Immature natural killer cell (primary cell): Measurements from ENCODE around the gene PCDHGC3. TPM values are rescaled to one million over a fixed set of nuclear protein-coding genes. Genes with fewer than 3 reads are reported as not detected.
"Not testable (repeated sequence)": the region's sequence is repeated elsewhere in the genome, so short reads cannot be mapped to it uniquely, and the experiment has no call there.

Experiments
- DNase-seq, 3 donors: peaks; one replicate each; pipeline ENCODE4 v3.0.0; 2022; ENCODE audit warnings: mixed read lengths in 1 of 3
- H3K27ac Mint-ChIP-seq, 6 donors: one replicate each; pipeline ENCODE4 v1.8.0; 2020; ENCODE audit warnings: mixed read lengths in 6 of 6, mild to moderate bottlenecking in 5 of 6, inconsistent platforms in 4 of 6, moderate library complexity in 3 of 6
- H3K27me3 Mint-ChIP-seq, 3 donors: one replicate each; pipeline ENCODE4 v1.8.0; 2020 to 2021; ENCODE audit warnings: low read depth in 3 of 3, mild to moderate bottlenecking in 3 of 3, mixed read lengths in 3 of 3, moderate library complexity in 3 of 3, inconsistent platforms in 1 of 3
- H3K36me3 Mint-ChIP-seq, 3 donors: one replicate each; pipeline ENCODE4 v1.8.0; 2020; ENCODE audit warnings: mixed read lengths in 3 of 3, inconsistent platforms in 2 of 3, mild to moderate bottlenecking in 2 of 3
- H3K4me1 Mint-ChIP-seq, 2 donors: one replicate each; pipeline ENCODE4 v1.8.0; 2020; ENCODE audit warnings: inconsistent platforms in 2 of 2, mild to moderate bottlenecking in 2 of 2, mixed read lengths in 2 of 2, moderate library complexity in 1 of 2
- H3K4me3 Mint-ChIP-seq, 5 donors: one replicate each; pipeline ENCODE4 v1.8.0; 2020; ENCODE audit warnings: mild to moderate bottlenecking in 5 of 5, mixed read lengths in 5 of 5, inconsistent platforms in 3 of 5, moderate library complexity in 3 of 5
- H3K9me3 Mint-ChIP-seq, 6 donors: one replicate each; pipeline ENCODE4 v1.8.0; 2020; ENCODE audit warnings: mild to moderate bottlenecking in 6 of 6, mixed read lengths in 6 of 6, inconsistent platforms in 4 of 6, moderate library complexity in 3 of 6
- polyA plus RNA-seq, 3 donors: library from polyadenylated mRNA; unstranded; fragments of 300-500 nt; fragmentation: Illumina TruSeq; gene quantifications; one replicate each; pipeline ENCODE4 v1.2.3, GENCODE V29; 2021

PCDHGC3 gene
- polyA plus RNA-seq = 1 to 10 TPM in 1 of 3 donors, under 1 TPM in 2; 0.63 to 1.3 (median 0.77) TPM

- no peaks in the 10 kb centered on the region for H3K36me3 Mint-ChIP-seq
- peaks cover 19 to 20% of the 10 kb centered on the region in 2 donors for H3K4me1 Mint-ChIP-seq
- no peak within 1 kb of the TSS for H3K27ac Mint-ChIP-seq
- H3K9me3 Mint-ChIP-seq = no peaks in the 10 kb centered on the region
- DNase-seq = peak in 2 of 3 donors; percentile 3 to 12
- peaks cover 13 to 35% (median 25%) of the 10 kb centered on the region in 3 donors for H3K27me3 Mint-ChIP-seq
- H3K4me3 Mint-ChIP-seq = peak within 1 kb of the TSS; percentile 64 to 88 (median 71)
Observed at GRCh38 chr5:141475625-141476131, at the start of gene PCDHGC3. Gene PCDHGC3, plus strand, starts transcription at chr5:141475966. Its CDS starts 151 bp downstream, at chr5:141476117.

GRCh38 chr5:141427783-141428426 lies 47.9 kb upstream of the PCDHGC3 start:
- H3K9me3 Mint-ChIP-seq = peaks cover 10 to 35% (median 24%) of the 10 kb centered on the region in 6 donors
- peaks cover 18 to 22% of the 10 kb centered on the region in 2 donors for H3K4me1 Mint-ChIP-seq
- no peak overlapping the region for H3K4me3 Mint-ChIP-seq
- DNase-seq = no peak
- H3K27me3 Mint-ChIP-seq = peaks cover 33 to 45% (median 35%) of the 10 kb centered on the region in 3 donors
- H3K27ac Mint-ChIP-seq = no peak overlapping the region
- peaks cover 5 to 14% (median 8%) of the 10 kb centered on the region in 3 donors for H3K36me3 Mint-ChIP-seq

GRCh38 chr5:141430332-141431113 lies 45.2 kb upstream of the PCDHGC3 start, which contains the start of gene PCDHGA12:
Gene PCDHGA12, plus strand, starts transcription at chr5:141430507. Its CDS starts 253 bp downstream, at chr5:141430760.
- H3K27ac Mint-ChIP-seq = peak within 1 kb of the TSS in 3 of 6 donors; percentile 32 to 63 (median 57)
- H3K9me3 Mint-ChIP-seq = peaks cover 12 to 40% (median 27%) of the 10 kb centered on the region in 6 donors
- peaks cover 19 to 22% of the 10 kb centered on the region in 2 donors for H3K4me1 Mint-ChIP-seq
- H3K36me3 Mint-ChIP-seq = peaks cover 5 to 14% (median 11%) of the 10 kb centered on the region in 3 donors
- peak within 1 kb of the TSS; percentile 72 to 89 (median 78) for H3K4me3 Mint-ChIP-seq
- DNase-seq = peak in 2 of 3 donors; percentile 22 to 42
- H3K27me3 Mint-ChIP-seq = peaks cover 32 to 49% (median 36%) of the 10 kb centered on the region in 3 donors

GRCh38 chr5:141431286-141431685 lies 44.5 kb upstream of the PCDHGC3 start:
- Mint-ChIP-seq H3K27me3 (peaks cover 32 to 45% (median 36%) of the 10 kb centered on the region in 3 donors), H3K27ac (peak overlapping the region in 1 of 6 donors; percentile 57), H3K9me3 (peaks cover 12 to 40% (median 27%) of the 10 kb centered on the region in 6 donors), H3K36me3 (peaks cover 5 to 14% (median 11%) of the 10 kb centered on the region in 3 donors), H3K4me3 (peak overlapping the region; percentile 72 to 89 (median 78)), H3K4me1 (peaks cover 19 to 22% of the 10 kb centered on the region in 2 donors)
- peak in 1 of 3 donors; percentile 12 for DNase-seq

GRCh38 chr5:141432308-141432707 lies 43.5 kb upstream of the PCDHGC3 start:
- H3K9me3 Mint-ChIP-seq = peaks cover 12 to 34% (median 27%) of the 10 kb centered on the region in 6 donors
- DNase-seq, H3K27ac Mint-ChIP-seq: not testable (repeated sequence)
- peak overlapping the region in 4 of 5 donors; percentile 48 to 84 (median 66) for H3K4me3 Mint-ChIP-seq
- peaks cover 28 to 38% (median 36%) of the 10 kb centered on the region in 3 donors for H3K27me3 Mint-ChIP-seq
- peaks cover 5 to 14% (median 11%) of the 10 kb centered on the region in 3 donors for H3K36me3 Mint-ChIP-seq
- H3K4me1 Mint-ChIP-seq = peaks cover 19 to 22% of the 10 kb centered on the region in 2 donors

- not testable (repeated sequence) for H3K4me3 Mint-ChIP-seq, H3K27ac Mint-ChIP-seq, DNase-seq
- H3K36me3 Mint-ChIP-seq = peaks cover 5 to 14% (median 11%) of the 10 kb centered on the region in 3 donors
- H3K27me3 Mint-ChIP-seq = peaks cover 28 to 39% (median 37%) of the 10 kb centered on the region in 3 donors
- H3K4me1 Mint-ChIP-seq = peaks cover 19 to 22% of the 10 kb centered on the region in 2 donors
- H3K9me3 Mint-ChIP-seq = peaks cover 12 to 34% (median 27%) of the 10 kb centered on the region in 6 donors
Observed at GRCh38 chr5:141432726-141433125, 43.0 kb upstream of the PCDHGC3 start.

GRCh38 chr5:141434006-141434405 lies 41.8 kb upstream of the PCDHGC3 start:
- Mint-ChIP-seq H3K36me3 (peaks cover 0 to 11% (median 8%) of the 10 kb centered on the region in 3 donors), H3K27me3 (peaks cover 23 to 39% (median 36%) of the 10 kb centered on the region in 3 donors), H3K27ac (no peak overlapping the region), H3K9me3 (peaks cover 12 to 33% (median 23%) of the 10 kb centered on the region in 6 donors), H3K4me1 (peaks cover 19 to 22% of the 10 kb centered on the region in 2 donors), H3K4me3 (no peak overlapping the region)
- DNase-seq = no peak

- Mint-ChIP-seq H3K36me3 (peaks cover 0 to 3% (median 0%) of the 10 kb centered on the region in 3 donors), H3K27ac (no peak overlapping the region)
Observed at GRCh38 chr5:141437221-141437620, 38.5 kb upstream of the PCDHGC3 start.

GRCh38 chr5:141439411-141440141 lies 36.2 kb upstream of the PCDHGC3 start:
- no peaks in the 10 kb centered on the region for H3K36me3 Mint-ChIP-seq
- no peaks in the 10 kb centered on the region for H3K4me1 Mint-ChIP-seq
- no peak overlapping the region for H3K4me3 Mint-ChIP-seq
- peaks cover 0 to 9% (median 6%) of the 10 kb centered on the region in 3 donors for H3K27me3 Mint-ChIP-seq
- H3K9me3 Mint-ChIP-seq = peaks cover 0 to under 1% (median 0%) of the 10 kb centered on the region in 6 donors
- no peak for DNase-seq
- H3K27ac Mint-ChIP-seq = no peak overlapping the region

More at GRCh38 chr5:141437221-141437620, 38.5 kb upstream of the PCDHGC3 start:
- no peak overlapping the region for H3K4me3 Mint-ChIP-seq
- H3K27me3 Mint-ChIP-seq = peaks cover 4 to 19% (median 18%) of the 10 kb centered on the region in 3 donors
- DNase-seq = no peak
- H3K4me1 Mint-ChIP-seq = peaks cover under 1 to 1% of the 10 kb centered on the region in 2 donors
- H3K9me3 Mint-ChIP-seq = peaks cover 2 to 12% (median 6%) of the 10 kb centered on the region in 6 donors

- peaks cover 0 to 2% (median 0%) of the 10 kb centered on the region in 6 donors for H3K9me3 Mint-ChIP-seq
- H3K36me3 Mint-ChIP-seq = no peaks in the 10 kb centered on the region
- H3K4me1 Mint-ChIP-seq = no peaks in the 10 kb centered on the region
- no peak for DNase-seq
- H3K4me3 Mint-ChIP-seq = no peak overlapping the region
- H3K27me3 Mint-ChIP-seq = peaks cover 0 to 9% (median 5%) of the 10 kb centered on the region in 3 donors
- H3K27ac Mint-ChIP-seq = no peak overlapping the region
Observed at GRCh38 chr5:141440341-141440740, 35.4 kb upstream of the PCDHGC3 start.

GRCh38 chr5:141441571-141442170 lies 34.1 kb upstream of the PCDHGC3 start:
- Mint-ChIP-seq H3K4me1 (no peaks in the 10 kb centered on the region), H3K4me3 (no peak overlapping the region), H3K27ac (no peak overlapping the region), H3K36me3 (no peaks in the 10 kb centered on the region), H3K9me3 (peaks cover 0 to 2% (median 0%) of the 10 kb centered on the region in 6 donors), H3K27me3 (peaks cover 0 to 9% (median 6%) of the 10 kb centered on the region in 3 donors)
- no peak for DNase-seq

GRCh38 chr5:141465351-141465750 lies 10.4 kb upstream of the PCDHGC3 start:
- Mint-ChIP-seq H3K9me3 (no peaks in the 10 kb centered on the region), H3K27me3 (peaks cover 0 to 6% (median 4%) of the 10 kb centered on the region in 3 donors), H3K4me3 (no peak overlapping the region), H3K4me1 (no peaks in the 10 kb centered on the region), H3K36me3 (peaks cover 0 to 4% (median 0%) of the 10 kb centered on the region in 3 donors), H3K27ac (peak overlapping the region in 1 of 6 donors; percentile 24)
- no peak for DNase-seq
